Ascending aorta (tissue), 2 donors: ENCODE measurements around the gene SMAP1. TPM values are rescaled to one million over a fixed set of nuclear protein-coding genes. Genes with fewer than 3 reads are reported as not detected.

Experiments used
- DNase-seq, 2 donors: peaks; one replicate each; pipeline ENCODE4 v3.0.0-alpha.2; 2019; ENCODE audit warnings: low spot score in 2 of 2
- H3K27ac ChIP-seq, 2 donors: fragments of 200-600 bp; sonication (generic); one replicate each; pipeline ENCODE4 v1.5.1; 2016 to 2017; ENCODE audit warnings: mild to moderate bottlenecking in 1 of 2
- H3K27me3 ChIP-seq: fragments of 200-600 bp; sonication (generic); one replicate; pipeline ENCODE4 v1.5.1; 2017
- H3K36me3 ChIP-seq, 2 donors: fragments of 200-600 bp; sonication (generic); one replicate each; pipeline ENCODE4 v1.5.1; 2016
- H3K4me1 ChIP-seq, 2 donors: fragments of 200-600 bp; sonication (generic); one replicate each; pipeline ENCODE4 v1.5.1; 2016 to 2017; ENCODE audit warnings: mild to moderate bottlenecking in 1 of 2
- H3K4me3 ChIP-seq, 2 donors: fragments of 200-600 bp; sonication (generic); one replicate each; pipeline ENCODE4 v1.5.1; 2016 to 2017; ENCODE audit warnings: mild to moderate bottlenecking in 1 of 2
- H3K9me3 ChIP-seq, 2 donors: fragments of 200-600 bp; sonication (generic); one replicate each; pipeline ENCODE4 v1.5.1; 2016
- CTCF ChIP-seq, 3 experiments: fragments of 200-600 bp in 2 of 3; fragments of 450-650 bp in 1 of 3; sonication (generic) in 2 of 3; IDR thresholded peaks; one replicate each; pipeline ENCODE4 v1.5.1; 2016 to 2019; ENCODE audit warnings: antibody characterized with exemption in 3 of 3, mild to moderate bottlenecking in 1 of 3, moderate library complexity in 1 of 3
- intact Hi-C: fragments of 100-400 bp; cut with DNase I; formaldehyde crosslinking; loops from one replicate; pipeline ENCODE4 v1.15.1; 2023
- total RNA-seq: library from RNA; depleted of rRNA; stranded (reverse); fragments of >200 nt; gene quantifications from one replicate; pipeline ENCODE4 v1.1.0, GENCODE V29; 2016

The SMAP1 gene
- total RNA-seq, 1 donor from 2014 or later, result 13.2 TPM

- no peak for TF ChIP-seq CTCF (IDR thresholded peaks at IDR 0.05)
- Histone ChIP-seq H3K9me3 (no peaks in the 10 kb centered on the region), H3K27ac (no peak overlapping the region), H3K4me1 (no peaks in the 10 kb centered on the region), H3K4me3 (no peak overlapping the region), H3K36me3 (no peaks in the 10 kb centered on the region), H3K27me3 (no peaks in the 10 kb centered on the region)
- intact Hi-C loops, result no loop called here
- no peak for DNase-seq
Measured at GRCh38 chr6:70680396-70680795, 12.7 kb downstream of the SMAP1 start.

DNA sequence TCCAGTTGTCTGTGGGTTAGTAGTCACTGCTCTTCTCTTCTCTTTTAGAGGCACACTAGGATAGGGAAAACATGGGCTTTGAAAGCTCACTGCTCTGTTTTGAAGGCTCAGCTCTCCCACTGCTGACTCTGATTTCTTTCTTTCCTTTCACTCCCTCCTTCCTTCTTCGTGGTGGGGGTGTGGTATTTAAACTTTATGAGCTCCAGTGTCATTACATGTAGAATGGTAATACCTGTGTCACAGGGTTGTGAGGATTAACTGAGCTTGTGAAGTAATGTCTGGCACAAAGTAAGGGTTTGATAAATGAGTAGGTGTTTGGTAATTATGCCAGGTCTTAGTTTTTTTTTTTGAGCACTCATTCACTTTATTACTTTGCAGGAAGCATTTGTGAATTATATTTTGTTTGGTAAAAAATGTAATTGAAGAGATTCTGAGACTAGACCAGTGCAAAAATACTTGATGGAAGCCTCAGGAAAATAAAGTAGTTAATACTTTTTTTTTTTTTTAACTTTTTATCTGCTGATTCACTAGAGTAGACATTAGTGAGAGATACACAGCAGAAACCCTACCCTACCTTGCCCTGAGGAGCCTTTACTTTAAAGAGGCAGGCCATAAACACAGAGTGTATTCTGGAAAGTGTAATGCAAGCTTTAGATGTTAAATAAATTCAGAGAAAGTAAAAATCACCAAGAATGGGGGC is 17.3 kb downstream of the SMAP1 start:
- intact Hi-C loops, result loop anchor here (1.0 kb wide), 1 partner anchor 138 kb away; no protein-coding TSS in a partner anchor
- no peak overlapping the region for H3K4me3 ChIP-seq
- H3K27me3 ChIP-seq, result no peaks in the 10 kb centered on the region
- no peaks in the 10 kb centered on the region for H3K9me3 ChIP-seq
- no peak for TF ChIP-seq CTCF (IDR thresholded peaks at IDR 0.05)
- H3K36me3 ChIP-seq, result no peaks in the 10 kb centered on the region
- H3K4me1 ChIP-seq, result peaks cover 5% of the 10 kb centered on the region in 2 donors
- no peak overlapping the region for H3K27ac ChIP-seq
- DNase-seq, result no peak

DNA sequence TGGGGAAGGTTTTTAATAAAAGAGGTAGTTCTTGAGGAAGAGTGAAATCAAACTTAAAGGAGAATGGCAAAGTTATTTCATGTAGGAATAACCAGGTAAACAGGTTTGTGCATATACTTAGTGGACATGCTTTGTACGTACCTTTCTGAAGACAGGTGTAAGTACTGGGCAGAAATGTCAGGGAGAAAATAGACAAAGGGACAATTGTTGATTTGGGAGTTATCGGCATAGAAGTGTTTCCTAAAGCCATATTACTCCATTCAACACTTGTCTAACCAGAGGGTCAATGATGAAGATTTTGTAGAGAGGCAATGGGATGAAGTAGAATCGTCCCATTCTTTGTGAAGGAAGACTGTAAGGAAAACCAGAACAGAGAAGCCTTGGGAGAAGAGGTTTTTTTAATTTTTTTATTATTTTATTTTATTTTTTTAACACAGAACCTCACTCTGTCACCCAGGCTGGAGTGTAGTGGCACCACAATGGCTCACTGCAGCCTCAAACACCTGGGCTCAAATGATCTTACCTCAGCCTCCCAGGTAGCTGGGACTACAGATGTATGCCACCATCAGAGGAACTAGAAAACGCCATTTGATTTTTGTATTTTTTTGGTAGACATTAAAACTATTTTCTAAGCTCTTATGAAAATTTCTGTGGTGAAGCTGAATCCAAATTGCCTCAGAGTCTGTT is 18.0 kb downstream of the SMAP1 start:
- no peaks in the 10 kb centered on the region for H3K36me3 ChIP-seq
- no peaks in the 10 kb centered on the region for H3K27me3 ChIP-seq
- TF ChIP-seq CTCF (IDR thresholded peaks at IDR 0.05), result no peak
- H3K4me3 ChIP-seq, result no peak overlapping the region
- no peak overlapping the region for H3K27ac ChIP-seq
- intact Hi-C loops, result loop anchor here (1.0 kb wide), 1 partner anchor 138 kb away; no protein-coding TSS in a partner anchor
- peaks cover 5% of the 10 kb centered on the region in 2 donors for H3K4me1 ChIP-seq
- DNase-seq, result no peak
- no peaks in the 10 kb centered on the region for H3K9me3 ChIP-seq

- no peak for DNase-seq
- Histone ChIP-seq H3K27ac (no peak overlapping the region), H3K4me3 (no peak overlapping the region), H3K27me3 (no peaks in the 10 kb centered on the region), H3K36me3 (no peaks in the 10 kb centered on the region), H3K9me3 (no peaks in the 10 kb centered on the region), H3K4me1 (peaks cover 5% of the 10 kb centered on the region in 2 donors)
- intact Hi-C loops, result no loop called here
- peak; percentile 53 to 69 (median 62) for TF ChIP-seq CTCF (IDR thresholded peaks at IDR 0.05)
Measured at GRCh38 chr6:70686548-70687133, 19.0 kb downstream of the SMAP1 start.

DNA sequence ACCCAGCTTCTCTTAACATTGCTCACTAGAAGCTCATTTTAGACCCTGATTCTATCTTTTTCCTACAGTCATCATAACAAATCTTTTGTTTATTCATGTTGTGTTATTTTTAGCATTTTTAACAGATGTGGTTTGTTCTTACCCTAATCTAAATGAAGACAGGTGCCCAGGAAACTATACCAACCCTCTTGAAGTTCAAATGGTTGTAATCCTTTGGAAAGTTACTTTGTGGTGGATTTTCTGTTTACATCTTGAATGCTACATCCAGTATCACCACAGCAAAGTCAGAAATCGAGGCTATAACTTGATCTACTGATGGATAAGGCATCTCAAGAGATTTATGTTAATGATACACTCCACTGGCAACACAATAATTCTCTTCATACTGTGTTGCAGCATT is 26.2 kb downstream of the SMAP1 start:
- TF ChIP-seq CTCF (IDR thresholded peaks at IDR 0.05), result no peak
- intact Hi-C loops, result no loop called here
- Histone ChIP-seq H3K4me3 (no peak overlapping the region), H3K9me3 (no peaks in the 10 kb centered on the region), H3K27me3 (no peaks in the 10 kb centered on the region), H3K27ac (no peak overlapping the region), H3K36me3 (no peaks in the 10 kb centered on the region), H3K4me1 (no peaks in the 10 kb centered on the region)
- DNase-seq, result no peak
